ENCODE data around the gene HYAL2. TPM values are rescaled to one million over a fixed set of nuclear protein-coding genes. Genes with fewer than 3 reads are reported as not detected.
A peak's percentile ranks its signal among the peaks of the same experiment; 100 is the strongest.

HYAL2 gene
- total and polyA plus RNA-seq, 9 of the 15 experiments (the other 6 are each of a cell fraction or from before 2014, with no cell fraction given), result 0.36 to 22.7 (median 11.4) TPM; not detected in 1

GRCh38 chr3:50337175-50337861, 14.8 kb upstream of the HYAL2 start (continued):
- TF ChIP-seq CBX3 (IDR thresholded peaks at IDR 0.05; ENCODE audit: borderline replicate concordance in 1 of 2, low read length in 2 of 2) (no peak), WHSC1 (IDR thresholded peaks at IDR 0.05; ENCODE audit: low read length) (no peak), RAD51 (IDR thresholded peaks at IDR 0.05; ENCODE audit: borderline replicate concordance, low read depth) (no peak), KAT8 (IDR thresholded peaks at IDR 0.05; ENCODE audit: low read depth) (no peak), RBM34 (IDR thresholded peaks at IDR 0.05; ENCODE audit: borderline replicate concordance, insufficient read depth, low read length) (no peak), HDGF (IDR thresholded peaks at IDR 0.05) (no peak), HMGN3 (IDR thresholded peaks at IDR 0.05; ENCODE audit: borderline replicate concordance, extremely low read depth, insufficient read length, low read depth, low read length) (peak; percentile 55), ZBTB7A (IDR thresholded peaks at IDR 0.05; ENCODE audit: borderline replicate concordance, control insufficient read depth, low read depth, low read length) (no peak; the same call in 1 of the 2 replicates), ZNF23 (CRISPR knock-in tag; IDR thresholded peaks at IDR 0.05) (no peak), BHLHE40 (IDR thresholded peaks at IDR 0.05; ENCODE audit: low read length) (peak; percentile 98), OTX1 (CRISPR knock-in tag; IDR thresholded peaks at IDR 0.05) (no peak), ARID2 (IDR thresholded peaks at IDR 0.05) (no peak), SREBF1 (IDR thresholded peaks at IDR 0.05; ENCODE audit: borderline replicate concordance, low read depth, low read length) (no peak), TAF9B (IDR thresholded peaks at IDR 0.05; ENCODE audit: partially characterized antibody) (peak; percentile 27), BCOR (IDR thresholded peaks at IDR 0.05) (no peak), SMARCE1 (IDR thresholded peaks at IDR 0.05) (no peak), NONO (IDR thresholded peaks at IDR 0.05; ENCODE audit: low read depth in 2 of 2, low read length in 1 of 2) (0 out of 4 replicates have a peak, but pooled peaks of 1 of the 2 experiments have one; percentile 66), SMARCB1 (IDR thresholded peaks at IDR 0.05; ENCODE audit: insufficient read length, low read depth) (no peak), ZNF165 (CRISPR knock-in tag; IDR thresholded peaks at IDR 0.05; ENCODE audit: borderline replicate concordance) (no peak), ZBTB9 (CRISPR knock-in tag; IDR thresholded peaks at IDR 0.05) (no peak), HNRNPUL1 (IDR thresholded peaks at IDR 0.05; ENCODE audit: low read length) (no peak), HMG20B (CRISPR knock-in tag; IDR thresholded peaks at IDR 0.05) (no peak), SIX5 (IDR thresholded peaks at IDR 0.05; ENCODE audit: borderline replicate concordance in 1 of 2, insufficient read depth in 1 of 2, low read depth in 1 of 2, low read length in 2 of 2) (no peak), ATF1 (CRISPR knock-in tag; IDR thresholded peaks at IDR 0.05) (no peak), ATF1 (tag; IDR thresholded peaks at IDR 0.05) (peak; percentile 84), XRCC5 (IDR thresholded peaks at IDR 0.05; ENCODE audit: low read depth, low read length) (no peak), CCNT2 (IDR thresholded peaks at IDR 0.05; ENCODE audit: borderline replicate concordance, extremely low read depth, insufficient read length, low read depth, low read length) (peak; percentile 78), NFATC3 (IDR thresholded peaks at IDR 0.05) (no peak)
